GM18498 (cell line): ENCODE measurements around the gene DNAAF8.
"Not testable (repeated sequence)": the region's sequence is repeated elsewhere in the genome, so short reads cannot be mapped to it uniquely, and the experiment has no call there.

ENCODE experiments used
- ATAC-seq: cut with Tn5 transposase; IDR thresholded peaks from one replicate; pipeline ENCODE4 v1.9.1; 2021; ENCODE audit warnings: mild to moderate bottlenecking, moderate library complexity; ENCODE audit not compliant: unreplicated experiment

The DNAAF8 gene

GRCh38 chr16:4776141-4776705 lies 41.9 kb downstream of the DNAAF8 start:
- ATAC-seq: no peak

- no peak for ATAC-seq
Observed at GRCh38 chr16:4777339-4778049, 43.2 kb downstream of the DNAAF8 start.

- ATAC-seq: no peak
Observed at GRCh38 chr16:4778050-4778392, 43.7 kb downstream of the DNAAF8 start.

GRCh38 chr16:4780235-4780634 lies 45.9 kb downstream of the DNAAF8 start:
- no peak for ATAC-seq

- ATAC-seq: no peak
Observed at GRCh38 chr16:4783251-4783950, 49.1 kb downstream of the DNAAF8 start.

GRCh38 chr16:4783951-4784336 lies 49.6 kb downstream of the DNAAF8 start:
- ATAC-seq: no peak

GRCh38 chr16:4784444-4784987 lies 50.2 kb downstream of the DNAAF8 start:
- ATAC-seq: not testable (repeated sequence)

GRCh38 chr16:4785758-4786433 lies 51.6 kb downstream of the DNAAF8 start:
- ATAC-seq: no peak

GRCh38 chr16:4787068-4787467 lies 52.7 kb downstream of the DNAAF8 start:
- no peak for ATAC-seq

GRCh38 chr16:4787627-4788482 lies 53.5 kb downstream of the DNAAF8 start, which contains the start of gene SEPTIN12:
Gene SEPTIN12 (minus strand): TSS chr16:4788345. CDS start chr16:4787645, 700 bp downstream.
- ATAC-seq: no peak

- ATAC-seq: no peak
Observed at GRCh38 chr16:4788489-4788889, 54.2 kb downstream of the DNAAF8 start.

GRCh38 chr16:4788910-4789309 lies 54.6 kb downstream of the DNAAF8 start:
- ATAC-seq: no peak

- no peak for ATAC-seq
Observed at GRCh38 chr16:4790261-4790660, 55.9 kb downstream of the DNAAF8 start.

- ATAC-seq: no peak
Observed at GRCh38 chr16:4790871-4791270, 56.5 kb downstream of the DNAAF8 start.

- no peak for ATAC-seq
Observed at GRCh38 chr16:4792951-4793513, 58.7 kb downstream of the DNAAF8 start.

GRCh38 chr16:4795181-4795827 lies 61.0 kb downstream of the DNAAF8 start, which contains the start of gene SMIM22:
Gene SMIM22 (plus strand): TSS chr16:4795369. CDS start chr16:4795735, 366 bp downstream.
- no peak for ATAC-seq

GRCh38 chr16:4795828-4796572 lies 61.7 kb downstream of the DNAAF8 start:
- no peak for ATAC-seq

- no peak for ATAC-seq
Observed at GRCh38 chr16:4796982-4797804, 62.9 kb downstream of the DNAAF8 start.
